K562 (cell line): ENCODE data around the gene CYP11A1. TPM values are rescaled to one million over a fixed set of nuclear protein-coding genes. Genes with fewer than 3 reads are reported as not detected.

Experiments used
- ARID3A ChIP-seq: IDR thresholded peaks from 2 replicates; pipeline ENCODE4 v1.6.1; 2012; ENCODE audit warnings: low read depth, low read length, improper control_type of control experiment, borderline replicate concordance
- CREB5 ChIP-seq: fragments of 250-450 bp; sonication (Bioruptor Pico); IDR thresholded peaks from 2 replicates; pipeline ENCODE4 v1.5.0; 2020; ENCODE audit warnings: mild to moderate bottlenecking
- FOS ChIP-seq: IDR thresholded peaks from 3 replicates; pipeline ENCODE4 v1.6.1; 2011; ENCODE audit not compliant: insufficient read length; ENCODE audit errors: extremely low read depth
- MXD1 ChIP-seq: fragments of 250-450 bp; sonication (Bioruptor Pico); IDR thresholded peaks from 2 replicates; pipeline ENCODE4 v1.8.0; 2021; ENCODE audit warnings: borderline replicate concordance, mild to moderate bottlenecking, moderate library complexity; ENCODE audit not compliant: poor library complexity, severe bottlenecking
- NR3C1 ChIP-seq: sonication (generic); formaldehyde crosslinking; IDR thresholded peaks from 2 replicates; pipeline ENCODE4 v1.8.1; 2022; ENCODE audit warnings: missing genetic modification reagents
- POLR3A ChIP-seq: IDR thresholded peaks from 2 replicates; pipeline ENCODE4 v1.6.1; 2011; ENCODE audit warnings: borderline replicate concordance, mild to moderate bottlenecking, moderate library complexity; ENCODE audit not compliant: insufficient read length, insufficient read depth; ENCODE audit errors: extremely low read depth
- REST ChIP-seq, 2 experiments: fragments of 450-650 bp; formaldehyde crosslinking in 1 of 2; IDR thresholded peaks; 2 replicates each; pipeline versions ENCODE4 v1.4.0 to v1.6.1; 2014 to 2020; ENCODE audit warnings: mild to moderate bottlenecking in 2 of 2, borderline replicate concordance in 1 of 2, low read depth in 1 of 2
- SETDB1 ChIP-seq: IDR thresholded peaks from one replicate; pipeline ENCODE4 v1.6.1; 2012; ENCODE audit warnings: low read length, control low read depth, inconsistent platforms
- SREBF1 ChIP-seq: fragments of 150-350 bp; IDR thresholded peaks from 2 replicates; pipeline ENCODE4 v1.6.1; 2014; ENCODE audit warnings: antibody characterized with exemption, low read depth, low read length, borderline replicate concordance
- TCFL5 ChIP-seq: fragments of 250-450 bp; sonication (Bioruptor Pico); conservative IDR thresholded peaks from 2 replicates; pipeline ENCODE4 v1.6.1; 2021; ENCODE audit warnings: mild to moderate bottlenecking, moderate library complexity, matching md5 sums
- USF2 ChIP-seq: sonication (generic); formaldehyde crosslinking; IDR thresholded peaks from 2 replicates; pipeline ENCODE4 v1.5.0; 2020; ENCODE audit warnings: missing genetic modification reagents
- ZNF274 ChIP-seq: IDR thresholded peaks from 2 replicates; pipeline ENCODE4 v1.6.1; 2011; ENCODE audit warnings: low read depth, mild to moderate bottlenecking, low read length, moderate library complexity, borderline replicate concordance
- polyA plus RNA-seq, 8 experiments: library from polyadenylated mRNA; depleted of rRNA in 4 of 8; stranded (reverse) in 5 of 8; unstranded in 3 of 8; fragments of >200 nt; fragmentation: Nextera tagmentation in 2 of 8; fragmentation: Illumina TruSeq in 1 of 8; extraction: Ambion mirVana in 2 of 8; extraction: Trizol in 1 of 8; gene quantifications; 2 replicates each; pipeline versions ENCODE4 v1.2.1 to v1.2.3, GENCODE V29; 2011 to 2014; ENCODE audit warnings: inconsistent platforms in 1 of 8, missing spikeins in 1 of 8
- total RNA-seq, 7 experiments: library from RNA; depleted of rRNA in 6 of 7; stranded (reverse); fragments of >200 nt in 6 of 7; fragmentation: Illumina TruSeq in 2 of 7; extraction: Trizol in 2 of 7; gene quantifications; 2 replicates each; pipeline versions ENCODE4 v1.2.1 to v1.2.3, GENCODE V29; 2011 to 2021; ENCODE audit warnings: low replicate concordance in 1 of 7

CYP11A1 gene
- total and polyA plus RNA-seq, 9 of the 15 experiments (the other 6 are each of a cell fraction or from before 2014, with no cell fraction given) = 0.06 to 0.24 (median 0.10) TPM; not detected in 4

GRCh38 chr15:74291101-74292071 is 76.1 kb downstream of the CYP11A1 start (continued):
- TF ChIP-seq ARID3A (no peak), POLR3A (no peak), SETDB1 (no peak), SREBF1 (no peak), TCFL5 (CRISPR knock-in tag) (no peak), CREB5 (CRISPR knock-in tag) (no peak), NR3C1 (CRISPR knock-in tag) (peak; percentile 89), REST (IDR thresholded peaks at IDR 0.05; ENCODE audit: borderline replicate concordance) (peak; percentile 100), REST (CRISPR knock-in tag; IDR thresholded peaks at IDR 0.05; ENCODE audit: low read depth) (peak; percentile 99), FOS (no peak), USF2 (CRISPR knock-in tag) (peak; percentile 42; the same call in 1 of the 2 replicates), MXD1 (CRISPR knock-in tag) (no peak), ZNF274 (no peak)
